Renal cortex interstitium (tissue), 15 donors: ENCODE measurements around the gene HEPH. TPM values are rescaled to one million over a fixed set of nuclear protein-coding genes. Genes with fewer than 3 reads are reported as not detected.
"Not testable (repeated sequence)": the region's sequence is repeated elsewhere in the genome, so short reads cannot be mapped to it uniquely, and the experiment has no call there.

Source experiments
- DNase-seq, 11 donors: peaks; one replicate each; pipeline ENCODE4 v3.0.0-alpha.2; 2013; ENCODE audit warnings: low read depth in 9 of 11, low spot score in 4 of 11; ENCODE audit errors: extremely low read depth in 1 of 11
- long read RNA-seq, 16 experiments: transcript quantifications; one replicate each; lab custom pipeline, GENCODE V29; 2026
- polyA plus RNA-seq, 3 donors: library from polyadenylated mRNA; unstranded; fragments of 120-200 nt; gene quantifications; one replicate each; pipeline ENCODE4 v1.2.1, GENCODE V29; 2013; ENCODE audit not compliant: insufficient read length in 3 of 3

HEPH gene, protein sequence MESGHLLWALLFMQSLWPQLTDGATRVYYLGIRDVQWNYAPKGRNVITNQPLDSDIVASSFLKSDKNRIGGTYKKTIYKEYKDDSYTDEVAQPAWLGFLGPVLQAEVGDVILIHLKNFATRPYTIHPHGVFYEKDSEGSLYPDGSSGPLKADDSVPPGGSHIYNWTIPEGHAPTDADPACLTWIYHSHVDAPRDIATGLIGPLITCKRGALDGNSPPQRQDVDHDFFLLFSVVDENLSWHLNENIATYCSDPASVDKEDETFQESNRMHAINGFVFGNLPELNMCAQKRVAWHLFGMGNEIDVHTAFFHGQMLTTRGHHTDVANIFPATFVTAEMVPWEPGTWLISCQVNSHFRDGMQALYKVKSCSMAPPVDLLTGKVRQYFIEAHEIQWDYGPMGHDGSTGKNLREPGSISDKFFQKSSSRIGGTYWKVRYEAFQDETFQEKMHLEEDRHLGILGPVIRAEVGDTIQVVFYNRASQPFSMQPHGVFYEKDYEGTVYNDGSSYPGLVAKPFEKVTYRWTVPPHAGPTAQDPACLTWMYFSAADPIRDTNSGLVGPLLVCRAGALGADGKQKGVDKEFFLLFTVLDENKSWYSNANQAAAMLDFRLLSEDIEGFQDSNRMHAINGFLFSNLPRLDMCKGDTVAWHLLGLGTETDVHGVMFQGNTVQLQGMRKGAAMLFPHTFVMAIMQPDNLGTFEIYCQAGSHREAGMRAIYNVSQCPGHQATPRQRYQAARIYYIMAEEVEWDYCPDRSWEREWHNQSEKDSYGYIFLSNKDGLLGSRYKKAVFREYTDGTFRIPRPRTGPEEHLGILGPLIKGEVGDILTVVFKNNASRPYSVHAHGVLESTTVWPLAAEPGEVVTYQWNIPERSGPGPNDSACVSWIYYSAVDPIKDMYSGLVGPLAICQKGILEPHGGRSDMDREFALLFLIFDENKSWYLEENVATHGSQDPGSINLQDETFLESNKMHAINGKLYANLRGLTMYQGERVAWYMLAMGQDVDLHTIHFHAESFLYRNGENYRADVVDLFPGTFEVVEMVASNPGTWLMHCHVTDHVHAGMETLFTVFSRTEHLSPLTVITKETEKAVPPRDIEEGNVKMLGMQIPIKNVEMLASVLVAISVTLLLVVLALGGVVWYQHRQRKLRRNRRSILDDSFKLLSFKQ
- polyA plus RNA-seq: 10 to 100 TPM; 44.6 to 54.3 (median 53.1) TPM
- long read RNA-seq, donor 1, full-length matches to known transcripts: 4 of 4 reads
- long read RNA-seq, donor 1, partial matches to known transcripts: 0 of 4 reads
- long read RNA-seq, donor 1, other reads (novel, unspliced or antisense): 0 of 4 reads
- long read RNA-seq, donor 2, partial matches to known transcripts: 0 of 4 reads
- long read RNA-seq, donor 2, other reads (novel, unspliced or antisense): 0 of 4 reads
- long read RNA-seq, donor 3, full-length matches to known transcripts: 5 of 22 reads
- long read RNA-seq, donor 3, partial matches to known transcripts: 17 of 22 reads
- long read RNA-seq, donor 3, other reads (novel, unspliced or antisense): 0 of 22 reads
- long read RNA-seq, donor 4, full-length matches to known transcripts: 3 of 3 reads
- long read RNA-seq, donor 4, partial matches to known transcripts: 0 of 3 reads
- long read RNA-seq, donor 4, other reads (novel, unspliced or antisense): 0 of 3 reads
- long read RNA-seq, donor 5, full-length matches to known transcripts: 8 of 8 reads
- long read RNA-seq, donor 5, partial matches to known transcripts: 0 of 8 reads
- long read RNA-seq, donor 5, other reads (novel, unspliced or antisense): 0 of 8 reads
- long read RNA-seq, donor 6, partial matches to known transcripts: 0 of 4 reads
- long read RNA-seq, donor 6, other reads (novel, unspliced or antisense): 0 of 4 reads
- long read RNA-seq, donor 7, partial matches to known transcripts: 13 of 15 reads
- long read RNA-seq, donor 7, other reads (novel, unspliced or antisense): 0 of 15 reads
- long read RNA-seq, donor 8, full-length matches to known transcripts: 5 of 11 reads
- long read RNA-seq, donor 8, partial matches to known transcripts: 0 of 11 reads
- long read RNA-seq, donor 8, other reads (novel, unspliced or antisense): 6 of 11 reads
- long read RNA-seq, donor 9, partial matches to known transcripts: 13 of 15 reads
- long read RNA-seq, donor 9, other reads (novel, unspliced or antisense): 0 of 15 reads
- long read RNA-seq, donor 10, partial matches to known transcripts: 16 of 18 reads
- long read RNA-seq, donor 10, other reads (novel, unspliced or antisense): 0 of 18 reads
- long read RNA-seq, donor 11, partial matches to known transcripts: 10 of 14 reads
- long read RNA-seq, donor 11, other reads (novel, unspliced or antisense): 0 of 14 reads
- long read RNA-seq, donor 12, partial matches to known transcripts: 0 of 2 reads
- long read RNA-seq, donor 12, other reads (novel, unspliced or antisense): 0 of 2 reads
- long read RNA-seq, donor 13, partial matches to known transcripts: 25 of 28 reads
- long read RNA-seq, donor 13, other reads (novel, unspliced or antisense): 0 of 28 reads
- long read RNA-seq, donor 14, full-length matches to known transcripts: 2 of 7 reads
- long read RNA-seq, donor 14, partial matches to known transcripts: 0 of 7 reads
- long read RNA-seq, donor 14, other reads (novel, unspliced or antisense): 5 of 7 reads
- long read RNA-seq, donor 15, transcript HEPH-207 (4 exons, 838 nt): major isoform, 6 of 6 reads
- long read RNA-seq, donor 15, partial matches to known transcripts: 0 of 6 reads
- long read RNA-seq, donor 15, other reads (novel, unspliced or antisense): 0 of 6 reads
- long read RNA-seq, donor 16, full-length matches to known transcripts: 7 of 20 reads
- long read RNA-seq, donor 16, partial matches to known transcripts: 6 of 20 reads
- long read RNA-seq, donor 16, other reads (novel, unspliced or antisense): 7 of 20 reads

DNA sequence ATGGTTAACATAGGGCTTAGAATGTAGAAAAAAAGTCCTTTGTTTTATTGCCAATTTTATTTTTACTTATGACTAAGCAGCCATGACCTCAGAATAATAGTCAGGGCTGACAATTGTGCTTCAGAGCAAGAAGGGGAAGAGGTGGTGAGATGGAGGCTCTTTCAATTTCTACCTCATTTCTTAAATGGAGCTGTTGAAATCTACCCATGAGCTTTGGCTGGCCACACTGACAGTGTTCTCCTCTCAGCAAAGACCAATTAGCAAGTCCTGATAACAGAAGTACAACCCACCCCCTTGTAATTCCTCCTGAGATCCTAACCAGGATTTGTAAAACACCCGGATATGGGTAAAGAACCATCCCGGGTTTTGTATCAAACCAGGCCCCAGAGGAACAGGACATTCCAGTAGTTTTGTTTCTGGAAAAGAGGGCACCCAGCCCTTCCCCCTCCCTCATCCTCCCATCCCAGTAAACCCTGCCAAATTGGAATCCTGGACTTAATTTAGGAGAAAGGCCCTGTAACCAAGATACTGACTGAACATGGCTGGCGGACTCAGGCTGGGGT is at the start of gene HEPH:
Gene HEPH (plus strand): TSS at position 399 of the 563 bp plus-strand sequence. CDS start 6,324 bp downstream, outside the sequence.
- DNase-seq: peak in 7 of 11 donors; percentile 4 to 36 (median 22)

DNA sequence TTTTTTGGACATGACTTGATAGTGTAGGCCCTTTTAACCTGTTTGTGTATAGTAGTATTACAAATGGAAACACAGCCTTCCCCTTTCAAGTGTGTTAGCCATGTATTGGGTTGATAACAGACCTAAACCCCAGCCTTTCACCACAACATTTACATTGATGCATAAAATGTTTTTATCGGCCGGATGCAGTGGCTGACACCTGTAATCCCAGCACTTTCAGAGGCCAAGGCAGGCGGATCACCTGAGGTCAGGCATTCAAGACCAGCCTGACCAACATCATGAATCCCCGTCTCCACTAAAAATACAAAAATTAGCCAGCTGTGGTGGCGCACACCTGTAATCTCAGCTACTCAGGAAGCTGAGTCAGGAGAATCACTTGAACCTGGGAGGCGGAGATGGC is 45.3 kb upstream of the HEPH start:
- DNase-seq: not testable (repeated sequence)

DNA sequence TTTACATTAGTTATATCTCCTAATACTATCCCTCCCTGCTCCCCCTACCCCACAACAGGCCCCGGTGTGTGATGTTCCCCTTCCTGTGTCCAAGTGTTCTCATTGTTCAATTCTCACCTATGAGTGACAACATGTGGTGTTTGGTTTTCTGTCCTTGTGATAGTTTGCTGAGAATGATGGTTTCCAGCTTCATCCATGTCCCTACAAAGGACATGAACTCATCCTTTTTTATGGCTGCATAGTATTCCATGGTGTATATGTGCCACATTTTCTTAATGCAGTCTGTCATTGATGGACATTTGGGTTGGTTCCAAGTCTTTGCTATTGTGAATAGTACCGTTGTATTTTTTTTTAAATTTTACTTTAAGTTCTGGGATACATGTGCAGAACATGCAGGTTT is 42.7 kb upstream of the HEPH start:
- not testable (repeated sequence) for DNase-seq

DNA sequence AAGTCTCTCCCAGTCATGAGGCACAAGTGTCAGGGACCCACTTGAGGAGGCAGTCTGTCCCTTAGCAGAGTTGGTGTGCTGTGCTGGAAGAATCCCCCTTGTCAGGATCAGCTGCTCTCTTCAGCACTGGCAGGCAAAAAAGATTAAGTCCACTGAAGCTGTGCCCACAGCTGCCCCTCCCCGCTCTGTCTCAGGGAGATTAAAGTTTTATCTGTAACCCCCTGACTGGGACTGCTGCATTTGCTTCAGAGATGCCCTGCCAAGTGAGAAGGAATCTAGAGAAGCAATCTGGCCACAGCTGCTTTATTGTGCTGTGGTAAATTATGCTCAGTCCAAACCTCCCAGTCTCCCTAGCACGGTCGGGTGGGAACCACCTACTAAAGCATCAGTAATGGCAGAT is 37.4 kb upstream of the HEPH start:
- no peak for DNase-seq

DNA sequence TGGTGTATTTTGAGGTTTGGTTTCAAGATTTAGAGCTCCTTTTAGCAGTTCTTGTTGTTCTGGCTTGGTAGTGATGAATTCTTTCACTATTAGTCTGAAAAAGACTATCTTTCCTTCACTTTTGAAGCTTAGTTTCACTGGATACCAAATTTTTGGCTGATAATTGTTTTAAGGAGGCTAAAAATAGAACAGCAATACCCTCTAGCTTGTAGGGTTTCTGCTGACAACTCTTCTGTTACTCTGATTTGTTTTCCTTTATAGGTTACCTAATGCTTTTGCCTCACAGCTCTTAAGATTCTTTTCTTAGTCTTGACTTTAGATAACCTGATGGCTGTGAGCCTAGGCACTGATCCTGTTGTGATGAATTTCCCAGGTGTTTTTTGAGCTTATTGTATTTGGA is 33.6 kb upstream of the HEPH start:
- DNase-seq: no peak

DNA sequence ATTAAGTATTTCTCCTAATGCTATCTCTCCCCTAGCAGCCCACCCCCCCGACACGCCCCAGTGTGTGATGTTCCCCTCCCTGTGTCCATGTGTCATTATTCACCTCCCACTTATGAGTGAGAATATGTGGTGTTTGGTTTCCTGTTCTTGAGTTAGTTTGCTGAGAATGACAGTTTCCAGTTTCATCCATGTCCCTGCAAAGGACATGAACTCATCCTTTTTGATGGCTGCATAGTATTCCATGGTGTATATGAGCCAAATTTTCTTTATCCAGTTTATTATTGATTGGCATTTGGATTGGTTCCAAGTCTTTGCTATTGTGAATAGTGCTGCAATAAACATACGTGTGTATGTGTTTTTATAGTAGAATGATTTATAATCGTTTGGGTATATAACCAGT is 28.8 kb upstream of the HEPH start:
- DNase-seq: not testable (repeated sequence)

DNA sequence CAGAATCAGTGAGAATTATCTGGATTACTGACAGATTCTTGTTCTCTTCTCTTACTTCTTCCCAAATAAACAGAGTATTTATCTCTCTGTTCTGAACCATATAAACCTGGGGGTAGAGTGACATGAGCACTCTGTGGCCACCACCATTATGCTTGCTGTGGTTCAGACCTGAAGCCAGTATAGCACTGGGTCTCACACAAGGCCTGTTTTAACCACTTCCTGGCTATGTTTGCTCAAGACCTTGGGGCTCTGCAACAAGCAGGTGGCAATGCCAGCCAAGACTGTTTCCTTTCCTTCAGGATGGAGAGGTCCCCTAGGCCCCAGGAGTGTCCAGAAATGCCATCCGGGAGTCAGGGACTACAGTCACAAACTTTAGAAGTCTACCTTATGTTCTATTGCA is 21.7 kb upstream of the HEPH start:
- DNase-seq: no peak

DNA sequence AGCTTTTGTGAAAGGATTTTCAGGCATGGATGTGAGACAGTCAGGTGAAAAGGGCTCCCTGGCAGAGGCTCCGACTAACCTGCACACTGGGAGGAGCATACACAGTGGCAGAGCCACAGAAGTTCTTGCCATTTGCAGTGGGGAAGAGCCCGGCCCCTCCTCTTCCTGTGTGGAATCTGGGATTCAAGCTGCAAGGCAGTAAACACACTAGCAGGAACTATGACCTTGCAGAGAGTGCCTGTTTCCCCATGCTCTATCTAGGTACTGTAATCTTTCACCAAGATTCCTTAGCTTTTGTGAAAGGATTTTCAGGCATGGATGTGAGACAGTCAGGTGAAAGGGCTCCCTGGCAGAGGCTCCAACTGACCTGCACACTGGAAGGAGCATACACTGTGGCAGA is 19.8 kb upstream of the HEPH start:
- DNase-seq: no peak

DNA sequence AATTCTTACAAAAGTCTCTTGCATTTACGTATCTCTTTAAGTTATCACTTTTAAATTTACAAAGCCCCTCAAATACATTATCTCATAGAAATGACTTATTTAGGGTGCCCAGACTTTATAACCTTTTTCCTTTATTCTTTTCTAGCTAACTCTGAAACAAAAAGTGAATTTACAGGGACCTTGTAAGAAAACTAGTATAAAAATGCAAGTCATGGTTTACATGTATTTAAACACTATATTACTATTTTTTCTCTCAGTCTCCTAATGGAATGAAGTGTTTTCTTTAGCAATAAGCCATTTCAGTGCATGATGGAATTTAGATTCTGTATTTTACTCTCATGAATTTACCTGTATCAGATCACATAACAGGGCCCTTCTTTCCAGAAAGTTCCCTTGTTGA is 14.5 kb upstream of the HEPH start:
- DNase-seq: no peak

DNA sequence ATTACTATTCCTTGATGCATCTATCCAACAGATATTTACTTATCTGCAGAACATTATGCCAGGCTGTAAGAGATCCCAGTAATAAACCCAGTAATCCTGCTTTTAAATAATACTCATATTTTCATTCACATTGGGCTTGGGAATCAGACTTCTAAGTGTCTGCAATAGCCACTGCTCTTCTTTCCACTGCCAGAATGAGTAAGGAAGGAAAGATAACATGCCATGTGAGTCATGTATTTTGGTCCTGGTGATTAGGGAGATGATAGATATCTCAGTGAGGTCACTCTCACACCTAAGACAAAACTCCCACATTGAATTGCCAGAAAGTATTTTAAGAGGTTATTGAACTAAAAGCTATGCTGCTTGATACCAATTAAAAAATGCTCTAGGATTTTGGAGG is 13.9 kb upstream of the HEPH start:
- DNase-seq: no peak

DNA sequence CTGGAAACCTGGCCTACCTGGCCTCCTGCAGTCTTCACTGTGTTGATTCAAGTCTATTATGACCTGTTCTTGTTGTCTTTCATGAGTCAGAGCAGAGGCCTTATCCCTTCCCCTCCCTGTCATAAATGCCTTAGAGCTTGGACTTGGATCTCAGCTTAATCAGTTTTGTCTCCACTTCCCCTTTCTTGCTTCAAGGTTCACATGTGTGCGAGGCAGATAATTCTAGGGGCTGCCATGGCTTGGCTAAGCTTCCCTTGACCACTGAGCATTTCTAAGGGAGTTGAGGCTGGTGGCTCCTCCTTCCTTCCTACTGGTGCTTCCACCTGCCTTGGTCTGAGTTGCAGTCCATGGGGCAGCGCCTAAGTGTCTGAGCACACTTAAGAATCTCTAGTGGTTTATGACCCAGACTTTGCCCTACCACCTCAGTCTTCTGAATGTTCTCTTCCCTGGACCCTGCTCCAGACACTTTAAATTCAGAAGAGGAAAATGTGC is 1.7 kb upstream of the HEPH start:
- no peak for DNase-seq

DNA sequence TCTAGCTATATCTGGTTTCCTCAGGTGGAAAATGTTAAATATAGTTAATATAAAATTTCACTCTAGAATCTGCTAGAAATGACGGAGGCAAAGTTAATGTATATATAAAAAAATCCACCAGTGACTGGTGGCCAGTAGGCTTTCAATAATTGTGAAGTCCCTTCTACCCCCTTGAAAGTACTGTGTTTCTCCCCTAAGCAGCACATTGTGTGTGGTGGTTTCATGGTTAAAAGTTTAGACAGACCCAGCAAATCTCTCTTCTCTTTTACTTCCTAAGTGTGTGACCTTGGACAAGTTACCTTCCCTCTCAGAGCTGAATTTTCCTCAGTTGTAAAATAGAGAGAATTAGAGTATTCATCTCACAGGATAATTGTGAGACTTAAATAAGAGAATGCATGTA is 600 bp upstream of the HEPH start:
- DNase-seq: no peak

DNA sequence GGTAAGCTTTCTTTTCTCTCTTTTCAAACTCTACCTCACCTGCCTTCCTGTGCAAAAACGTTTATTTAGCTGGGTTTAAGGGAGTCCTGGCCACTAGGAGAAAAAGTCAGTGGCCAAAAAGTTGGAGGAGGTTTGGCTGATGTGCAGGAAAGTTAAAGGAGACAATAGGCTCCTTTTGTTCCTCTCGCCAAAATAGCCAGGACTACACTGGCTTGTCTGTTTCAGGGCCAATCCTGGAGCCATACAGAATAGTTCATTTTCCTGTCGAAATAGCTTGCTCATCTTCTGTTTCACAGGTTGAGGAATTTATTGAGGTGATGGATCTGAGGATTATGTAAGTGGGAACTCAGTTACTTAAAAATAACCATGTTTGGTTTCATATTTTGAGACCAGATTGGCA is 423 bp downstream of the HEPH start:
- peak in 2 of 11 donors; percentile 3 to 7 for DNase-seq

DNA sequence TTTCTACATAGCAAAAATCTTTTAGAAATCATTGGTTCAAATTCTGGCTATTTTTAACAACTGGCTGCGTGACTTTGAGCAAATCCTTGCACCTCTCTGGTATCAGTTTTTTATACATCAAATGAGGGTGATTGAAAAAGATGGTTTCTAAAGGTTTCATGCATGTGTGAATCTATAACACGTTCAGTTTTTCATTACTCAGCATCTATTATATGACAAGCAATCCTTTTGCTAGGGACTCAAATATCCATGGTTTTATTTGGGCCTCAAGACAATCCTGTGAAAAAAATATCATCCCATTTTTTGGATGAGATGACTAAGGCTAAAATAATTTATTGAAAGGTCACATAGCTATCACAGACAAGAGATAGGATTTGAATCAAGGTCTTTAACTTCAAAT is 884 bp downstream of the HEPH start:
- no peak for DNase-seq

DNA sequence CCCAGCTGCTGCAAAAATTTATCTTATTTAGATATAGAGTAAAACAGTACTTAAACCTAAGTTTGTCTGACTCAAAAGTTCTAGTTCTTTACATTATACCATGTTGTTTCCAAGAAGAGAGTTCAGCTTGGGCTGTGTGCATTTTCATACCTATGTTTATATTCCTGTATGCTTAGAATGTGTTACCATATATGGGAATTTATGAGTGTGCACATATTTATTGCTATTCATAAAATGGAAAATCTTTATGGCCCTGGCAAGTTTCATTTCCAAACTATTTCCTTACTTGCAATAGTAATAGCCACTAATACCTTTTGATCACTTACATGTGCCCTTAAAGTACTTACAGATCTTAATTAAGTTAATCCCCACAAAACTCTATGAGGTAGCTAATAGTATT is 2.6 kb downstream of the HEPH start:
- DNase-seq: no peak

DNA sequence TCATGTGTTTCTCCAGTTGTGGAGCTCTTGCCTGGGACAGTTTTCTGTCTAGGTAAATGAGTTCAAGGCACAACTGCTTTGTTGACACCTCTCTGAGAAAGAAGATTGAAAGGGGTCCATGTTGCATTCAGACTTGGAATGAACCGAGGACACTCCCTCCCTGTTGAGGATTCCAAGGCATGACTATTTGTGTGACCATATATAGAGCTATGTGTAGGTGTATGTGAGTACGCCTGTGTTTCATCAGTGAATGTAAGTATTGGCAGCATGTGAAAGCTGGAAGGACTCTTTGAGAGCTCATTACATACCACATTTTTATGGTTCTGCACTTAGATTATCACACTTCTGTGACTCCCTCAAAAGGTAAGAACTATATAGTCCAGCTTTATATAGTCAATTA is 3.4 kb downstream of the HEPH start:
- no peak for DNase-seq
